ENCODE measurements around the gene KIAA1217. TPM values are rescaled to one million over a fixed set of nuclear protein-coding genes. Genes with fewer than 3 reads are reported as not detected.

KIAA1217 gene
- total and polyA plus RNA-seq, 9 of the 15 experiments (the other 6 are each of a cell fraction or from before 2014, with no cell fraction given) = 0.04 TPM; not detected in 8

DNA sequence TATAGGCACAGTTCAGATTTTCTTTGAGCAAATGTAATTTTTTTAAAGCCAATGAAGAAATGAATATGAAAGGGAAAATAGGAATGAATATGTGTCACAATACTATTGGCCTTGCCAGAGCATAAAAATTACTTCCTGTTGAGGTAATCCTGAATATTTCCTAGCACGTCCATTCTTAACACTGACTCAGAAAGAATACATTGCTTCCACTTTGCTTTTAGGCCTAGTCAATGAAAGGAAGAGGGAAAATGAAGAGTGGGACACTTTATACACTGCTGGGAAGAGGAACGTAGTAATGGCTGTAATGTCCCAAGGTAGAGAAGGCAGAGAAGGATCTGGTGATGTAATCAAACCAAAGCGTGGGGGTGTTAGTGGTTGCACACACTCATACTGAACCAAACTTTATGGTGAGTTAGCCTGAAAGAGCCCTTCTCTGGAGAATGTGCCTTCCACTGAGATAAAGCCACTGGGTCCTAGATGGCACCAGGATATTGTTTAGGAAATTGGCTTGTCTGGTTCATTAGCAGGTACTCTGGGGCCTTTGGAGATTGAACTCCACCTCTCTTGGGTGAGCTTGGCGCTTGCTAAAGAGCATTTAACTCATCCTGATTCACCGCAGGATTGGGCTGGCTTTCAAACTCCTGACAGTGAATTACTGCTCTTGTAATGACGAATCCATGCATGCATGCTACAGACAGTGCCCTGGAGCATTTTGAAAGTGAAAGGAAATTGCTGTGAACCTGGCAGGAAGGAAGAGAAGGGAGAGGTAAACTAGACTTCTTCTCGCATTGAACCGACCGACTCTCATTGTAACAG, 254.9 kb downstream of the KIAA1217 start:
- TF ChIP-seq, protein P1, sequence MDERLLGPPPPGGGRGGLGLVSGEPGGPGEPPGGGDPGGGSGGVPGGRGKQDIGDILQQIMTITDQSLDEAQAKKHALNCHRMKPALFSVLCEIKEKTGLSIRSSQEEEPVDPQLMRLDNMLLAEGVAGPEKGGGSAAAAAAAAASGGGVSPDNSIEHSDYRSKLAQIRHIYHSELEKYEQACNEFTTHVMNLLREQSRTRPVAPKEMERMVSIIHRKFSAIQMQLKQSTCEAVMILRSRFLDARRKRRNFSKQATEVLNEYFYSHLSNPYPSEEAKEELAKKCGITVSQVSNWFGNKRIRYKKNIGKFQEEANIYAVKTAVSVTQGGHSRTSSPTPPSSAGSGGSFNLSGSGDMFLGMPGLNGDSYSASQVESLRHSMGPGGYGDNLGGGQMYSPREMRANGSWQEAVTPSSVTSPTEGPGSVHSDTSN (CRISPR knock-in tag; IDR thresholded peaks at IDR 0.05; ENCODE audit: low read depth) = no peak
- TF ChIP-seq, protein P1 (tag; conservative IDR thresholded peaks at IDR 0.05; ENCODE audit: low read depth) = 0 out of 2 replicates have a peak, but pooled peaks have one; percentile 14
- TF ChIP-seq TAF7 (tag; IDR thresholded peaks at IDR 0.05) (no peak), SRSF7 (optimal IDR thresholded peaks at IDR 0.05; ENCODE audit: low read depth, low read length) (no peak), NELFE (IDR thresholded peaks at IDR 0.05; ENCODE audit: insufficient read depth, insufficient read length) (no peak), NFATC3 (IDR thresholded peaks at IDR 0.05) (no peak), BRD4 (IDR thresholded peaks at IDR 0.05) (no peak), ZNF384 (IDR thresholded peaks at IDR 0.05; ENCODE audit: low read depth, low read length) (no peak)
- TF ChIP-seq, protein P2, sequence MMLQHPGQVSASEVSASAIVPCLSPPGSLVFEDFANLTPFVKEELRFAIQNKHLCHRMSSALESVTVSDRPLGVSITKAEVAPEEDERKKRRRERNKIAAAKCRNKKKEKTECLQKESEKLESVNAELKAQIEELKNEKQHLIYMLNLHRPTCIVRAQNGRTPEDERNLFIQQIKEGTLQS (IDR thresholded peaks at IDR 0.05) = peak; percentile 30; the same call in 1 of the 2 replicates
- TF ChIP-seq, protein P2 (CRISPR knock-in tag; conservative IDR thresholded peaks at IDR 0.05) = no peak
- TF ChIP-seq, protein P3, sequence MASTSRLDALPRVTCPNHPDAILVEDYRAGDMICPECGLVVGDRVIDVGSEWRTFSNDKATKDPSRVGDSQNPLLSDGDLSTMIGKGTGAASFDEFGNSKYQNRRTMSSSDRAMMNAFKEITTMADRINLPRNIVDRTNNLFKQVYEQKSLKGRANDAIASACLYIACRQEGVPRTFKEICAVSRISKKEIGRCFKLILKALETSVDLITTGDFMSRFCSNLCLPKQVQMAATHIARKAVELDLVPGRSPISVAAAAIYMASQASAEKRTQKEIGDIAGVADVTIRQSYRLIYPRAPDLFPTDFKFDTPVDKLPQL (IDR thresholded peaks at IDR 0.05; ENCODE audit: extremely low read depth, insufficient read length) = no peak
- in situ Hi-C loops (cut with MboI) (no loop called here), intact Hi-C loops (cut with micrococcal nuclease) (no loop called here)
- no TSS peak for BruUV-seq (replicated peaks)
- CTCF ChIA-PET (ENCODE audit: low intra/inter-chr PET ratio) = no interaction called here
- H3K27me3 ChIP-seq (ENCODE audit: control insufficient read depth in 2 of 2, insufficient read depth in 2 of 2, low read length in 2 of 2) = peaks cover 13 to 16% of the 10 kb centered on the region in 2 experiments; a peak in 3 of 5 replicates
- no peak overlapping the region for H3K4me2 ChIP-seq (ENCODE audit: insufficient read depth, low read length)
- H3K4me1 ChIP-seq (replicated peaks in 1 of 2; ENCODE audit: control insufficient read depth in 2 of 2, insufficient read depth in 2 of 2, low read length in 2 of 2) = no peaks in the 10 kb centered on the region
- DNase-seq (ENCODE audit: extremely low read depth in 1 of 4, low spot score in 3 of 4) (no peak), FAIRE-seq (no peak), ATAC-seq (no peak)
- 0% methylated on average over 9 of the region's 9 CpGs for WGBS (ENCODE audit: insufficient coverage, low coverage, missing lambda C conversion rate)
- no peak overlapping the region for H3K9ac ChIP-seq (ENCODE audit: insufficient read depth in 1 of 2, low read depth in 2 of 2, low read length in 2 of 2)
- no peak overlapping the region for H2AFZ ChIP-seq (ENCODE audit: low read depth, low read length)
- no peaks in the 10 kb centered on the region for H3K79me2 ChIP-seq (ENCODE audit: control insufficient read depth, insufficient read depth, low read length)
- H3K9me1 ChIP-seq (ENCODE audit: control insufficient read depth, insufficient read depth, low read length) = no peaks in the 10 kb centered on the region
- POLR2A ChIA-PET = no interaction called here
- H4K20me1 ChIP-seq (replicated peaks; ENCODE audit: control insufficient read depth, insufficient read depth, low read length) = no peaks in the 10 kb centered on the region; the same call in 1 of the 2 replicates
- H3K4me3 ChIP-seq = no peak overlapping the region
- H3K9me3 ChIP-seq (replicated peaks; ENCODE audit: control insufficient read depth, insufficient read depth, low read depth, low read length) = no peaks in the 10 kb centered on the region
- H3K36me3 ChIP-seq (ENCODE audit: control insufficient read depth, insufficient read depth, low read length) = no peaks in the 10 kb centered on the region
- no peak overlapping the region for H3K27ac ChIP-seq (ENCODE audit: extremely low read depth, low read depth, low read length)
